H1 (cell line): ENCODE data around the gene PLLP. TPM values are rescaled to one million over a fixed set of nuclear protein-coding genes. Genes with fewer than 3 reads are reported as not detected.

Source experiments
- EZH2 ChIP-seq: fragments of 200-600 bp; sonication (generic); IDR thresholded peaks from 2 replicates; pipeline ENCODE4 v1.7.1; 2012; ENCODE audit warnings: low read depth, mild to moderate bottlenecking, moderate library complexity, low read length, inconsistent platforms; ENCODE audit not compliant: severe bottlenecking
- HDAC6 ChIP-seq: IDR thresholded peaks from one replicate; pipeline ENCODE4 v1.7.1; 2012; ENCODE audit warnings: low read depth, mild to moderate bottlenecking, inconsistent platforms, low read length, moderate library complexity
- polyA plus RNA-seq, 7 experiments: library from polyadenylated mRNA; depleted of rRNA in 3 of 7; stranded (reverse) in 5 of 7; unstranded in 2 of 7; fragments of >200 nt in 5 of 7; fragments of 200-250 nt in 2 of 7; gene quantifications; 1 replicate in 5 of 7; 2 replicates in 1 of 7; 4 replicates in 1 of 7; pipeline versions ENCODE4 v1.2.1 to v1.2.3, GENCODE V29; 2011 to 2013; ENCODE audit warnings: missing spikeins in 2 of 7, mixed read lengths in 2 of 7
- total RNA-seq: library from RNA; stranded (reverse); fragmentation: NEBNext Ultra II Directional; extraction: Animal tissue kit (Norgen Biotek cat#: 25700); gene quantifications from 2 replicates; pipeline ENCODE4 v1.2.1, GENCODE V29; 2021
- TF ChIP-seq, protein P1 (sequence below): fragments of 300-600 bp; sonication (generic); IDR thresholded peaks from 2 replicates; pipeline ENCODE4 v1.7.1; 2012; ENCODE audit warnings: low read length, moderate library complexity, mild to moderate bottlenecking, inconsistent platforms; ENCODE audit not compliant: insufficient replicate concordance

The PLLP gene
- total and polyA plus RNA-seq, 2 of the 8 experiments (the other 6 are each of a cell fraction or from before 2014, with no cell fraction given) = 2.9 to 10.6 TPM

DNA sequence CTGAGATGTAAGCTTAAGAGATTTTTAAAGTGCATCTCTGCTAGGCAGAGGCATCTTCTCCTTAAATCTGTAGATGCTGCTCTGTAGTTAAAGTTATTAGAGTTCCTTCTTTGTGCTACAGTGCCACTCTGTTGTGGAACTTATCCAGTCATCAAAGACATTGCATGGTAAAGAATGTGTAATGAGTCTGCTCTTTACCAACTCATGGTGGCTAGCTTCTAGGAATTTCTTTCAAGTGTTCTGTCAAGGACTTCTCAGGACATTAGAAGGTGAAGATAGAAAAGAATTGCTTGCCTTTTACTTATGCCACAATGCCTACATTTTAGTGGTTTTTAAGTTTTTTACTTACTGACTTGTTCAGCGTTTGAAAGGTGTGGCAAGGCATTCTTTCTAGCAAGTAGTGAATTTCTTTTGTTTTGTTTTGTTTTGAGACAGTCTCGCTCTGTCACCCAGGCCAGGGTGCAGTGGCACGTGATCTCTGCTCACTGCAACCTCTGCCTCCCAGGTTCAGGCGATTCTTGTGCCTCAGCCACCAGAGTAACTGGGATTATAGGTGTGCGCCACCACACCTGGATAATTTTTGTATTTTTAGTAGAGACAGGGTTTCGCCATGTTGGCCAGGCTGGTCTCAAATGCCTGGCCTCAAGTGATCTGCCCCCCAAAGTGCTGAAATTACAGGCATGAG lies 59.7 kb downstream of the PLLP start (continued):
- TF ChIP-seq, protein P1, sequence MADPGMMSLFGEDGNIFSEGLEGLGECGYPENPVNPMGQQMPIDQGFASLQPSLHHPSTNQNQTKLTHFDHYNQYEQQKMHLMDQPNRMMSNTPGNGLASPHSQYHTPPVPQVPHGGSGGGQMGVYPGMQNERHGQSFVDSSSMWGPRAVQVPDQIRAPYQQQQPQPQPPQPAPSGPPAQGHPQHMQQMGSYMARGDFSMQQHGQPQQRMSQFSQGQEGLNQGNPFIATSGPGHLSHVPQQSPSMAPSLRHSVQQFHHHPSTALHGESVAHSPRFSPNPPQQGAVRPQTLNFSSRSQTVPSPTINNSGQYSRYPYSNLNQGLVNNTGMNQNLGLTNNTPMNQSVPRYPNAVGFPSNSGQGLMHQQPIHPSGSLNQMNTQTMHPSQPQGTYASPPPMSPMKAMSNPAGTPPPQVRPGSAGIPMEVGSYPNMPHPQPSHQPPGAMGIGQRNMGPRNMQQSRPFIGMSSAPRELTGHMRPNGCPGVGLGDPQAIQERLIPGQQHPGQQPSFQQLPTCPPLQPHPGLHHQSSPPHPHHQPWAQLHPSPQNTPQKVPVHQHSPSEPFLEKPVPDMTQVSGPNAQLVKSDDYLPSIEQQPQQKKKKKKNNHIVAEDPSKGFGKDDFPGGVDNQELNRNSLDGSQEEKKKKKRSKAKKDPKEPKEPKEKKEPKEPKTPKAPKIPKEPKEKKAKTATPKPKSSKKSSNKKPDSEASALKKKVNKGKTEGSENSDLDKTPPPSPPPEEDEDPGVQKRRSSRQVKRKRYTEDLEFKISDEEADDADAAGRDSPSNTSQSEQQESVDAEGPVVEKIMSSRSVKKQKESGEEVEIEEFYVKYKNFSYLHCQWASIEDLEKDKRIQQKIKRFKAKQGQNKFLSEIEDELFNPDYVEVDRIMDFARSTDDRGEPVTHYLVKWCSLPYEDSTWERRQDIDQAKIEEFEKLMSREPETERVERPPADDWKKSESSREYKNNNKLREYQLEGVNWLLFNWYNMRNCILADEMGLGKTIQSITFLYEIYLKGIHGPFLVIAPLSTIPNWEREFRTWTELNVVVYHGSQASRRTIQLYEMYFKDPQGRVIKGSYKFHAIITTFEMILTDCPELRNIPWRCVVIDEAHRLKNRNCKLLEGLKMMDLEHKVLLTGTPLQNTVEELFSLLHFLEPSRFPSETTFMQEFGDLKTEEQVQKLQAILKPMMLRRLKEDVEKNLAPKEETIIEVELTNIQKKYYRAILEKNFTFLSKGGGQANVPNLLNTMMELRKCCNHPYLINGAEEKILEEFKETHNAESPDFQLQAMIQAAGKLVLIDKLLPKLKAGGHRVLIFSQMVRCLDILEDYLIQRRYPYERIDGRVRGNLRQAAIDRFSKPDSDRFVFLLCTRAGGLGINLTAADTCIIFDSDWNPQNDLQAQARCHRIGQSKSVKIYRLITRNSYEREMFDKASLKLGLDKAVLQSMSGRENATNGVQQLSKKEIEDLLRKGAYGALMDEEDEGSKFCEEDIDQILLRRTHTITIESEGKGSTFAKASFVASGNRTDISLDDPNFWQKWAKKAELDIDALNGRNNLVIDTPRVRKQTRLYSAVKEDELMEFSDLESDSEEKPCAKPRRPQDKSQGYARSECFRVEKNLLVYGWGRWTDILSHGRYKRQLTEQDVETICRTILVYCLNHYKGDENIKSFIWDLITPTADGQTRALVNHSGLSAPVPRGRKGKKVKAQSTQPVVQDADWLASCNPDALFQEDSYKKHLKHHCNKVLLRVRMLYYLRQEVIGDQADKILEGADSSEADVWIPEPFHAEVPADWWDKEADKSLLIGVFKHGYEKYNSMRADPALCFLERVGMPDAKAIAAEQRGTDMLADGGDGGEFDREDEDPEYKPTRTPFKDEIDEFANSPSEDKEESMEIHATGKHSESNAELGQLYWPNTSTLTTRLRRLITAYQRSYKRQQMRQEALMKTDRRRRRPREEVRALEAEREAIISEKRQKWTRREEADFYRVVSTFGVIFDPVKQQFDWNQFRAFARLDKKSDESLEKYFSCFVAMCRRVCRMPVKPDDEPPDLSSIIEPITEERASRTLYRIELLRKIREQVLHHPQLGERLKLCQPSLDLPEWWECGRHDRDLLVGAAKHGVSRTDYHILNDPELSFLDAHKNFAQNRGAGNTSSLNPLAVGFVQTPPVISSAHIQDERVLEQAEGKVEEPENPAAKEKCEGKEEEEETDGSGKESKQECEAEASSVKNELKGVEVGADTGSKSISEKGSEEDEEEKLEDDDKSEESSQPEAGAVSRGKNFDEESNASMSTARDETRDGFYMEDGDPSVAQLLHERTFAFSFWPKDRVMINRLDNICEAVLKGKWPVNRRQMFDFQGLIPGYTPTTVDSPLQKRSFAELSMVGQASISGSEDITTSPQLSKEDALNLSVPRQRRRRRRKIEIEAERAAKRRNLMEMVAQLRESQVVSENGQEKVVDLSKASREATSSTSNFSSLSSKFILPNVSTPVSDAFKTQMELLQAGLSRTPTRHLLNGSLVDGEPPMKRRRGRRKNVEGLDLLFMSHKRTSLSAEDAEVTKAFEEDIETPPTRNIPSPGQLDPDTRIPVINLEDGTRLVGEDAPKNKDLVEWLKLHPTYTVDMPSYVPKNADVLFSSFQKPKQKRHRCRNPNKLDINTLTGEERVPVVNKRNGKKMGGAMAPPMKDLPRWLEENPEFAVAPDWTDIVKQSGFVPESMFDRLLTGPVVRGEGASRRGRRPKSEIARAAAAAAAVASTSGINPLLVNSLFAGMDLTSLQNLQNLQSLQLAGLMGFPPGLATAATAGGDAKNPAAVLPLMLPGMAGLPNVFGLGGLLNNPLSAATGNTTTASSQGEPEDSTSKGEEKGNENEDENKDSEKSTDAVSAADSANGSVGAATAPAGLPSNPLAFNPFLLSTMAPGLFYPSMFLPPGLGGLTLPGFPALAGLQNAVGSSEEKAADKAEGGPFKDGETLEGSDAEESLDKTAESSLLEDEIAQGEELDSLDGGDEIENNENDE = no peak
- no peak for TF ChIP-seq EZH2
- TF ChIP-seq HDAC6 = no peak
